ENCODE data around the gene CSTF1. TPM values are rescaled to one million over a fixed set of nuclear protein-coding genes. Genes with fewer than 3 reads are reported as not detected.

Gene CSTF1
- total and polyA plus RNA-seq, 2 of the 4 experiments (the other 2 are of a cell fraction) = 48.8 to 105 TPM

DNA sequence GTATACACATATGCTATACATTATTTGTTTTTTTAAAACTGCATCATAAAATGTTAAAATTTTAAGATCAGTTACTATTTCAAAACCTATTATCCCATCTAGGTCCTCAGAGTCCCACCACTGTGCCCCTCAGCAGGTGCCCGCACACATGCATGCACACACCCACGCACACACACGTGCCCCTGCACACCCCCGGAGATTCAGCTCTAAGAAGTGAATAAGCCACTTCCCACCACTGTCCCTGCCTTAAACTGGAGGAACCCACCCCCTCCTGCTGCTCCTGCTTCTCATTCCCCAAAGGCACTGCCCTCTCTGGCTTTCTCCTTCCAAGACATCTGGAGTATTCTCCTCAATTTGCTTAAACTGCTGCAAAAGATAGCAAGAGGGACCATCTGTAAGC is 39.1 kb upstream of the CSTF1 start:
- ChIA-PET CTCF (no interaction called here), POLR2A (ENCODE audit: unreplicated experiment) (no interaction called here)
- no peak overlapping the region for H2BK5ac ChIP-seq (ENCODE audit: low read depth, low read length, poor library complexity, severe bottlenecking)
- no peak overlapping the region for H3K56ac ChIP-seq (ENCODE audit: extremely low read depth, insufficient read depth, low read length)
- no peak overlapping the region for H3K14ac ChIP-seq (replicated peaks; ENCODE audit: low read depth, low read length)
- H4K8ac ChIP-seq (ENCODE audit: low read depth in 2 of 2, low read length in 2 of 2) = no peak overlapping the region
- no peak for ATAC-seq (ENCODE audit: low read depth)
- dilution Hi-C loops (cut with HindIII; ENCODE audit: low sequenced_read_pairs, unreplicated experiment) (no loop called here), intact Hi-C loops (cut with micrococcal nuclease) (no loop called here), in situ Hi-C loops (cut with MboI; ENCODE audit: low sequenced_read_pairs) (loop anchor here (25.0 kb wide), 1 partner anchor 434 kb away; no protein-coding TSS in a partner anchor)
- TF ChIP-seq SMC3 (IDR thresholded peaks at IDR 0.05; ENCODE audit: low read depth, low read length) (no peak), RAD21 (IDR thresholded peaks at IDR 0.05; ENCODE audit: low read length) (no peak), RCOR1 (IDR thresholded peaks at IDR 0.05; ENCODE audit: insufficient replicate concordance, low read length) (no peak), MXI1 (IDR thresholded peaks at IDR 0.05; ENCODE audit: borderline replicate concordance, low read depth, low read length) (no peak), CEBPB (IDR thresholded peaks at IDR 0.05; ENCODE audit: low read depth, low read length) (no peak)
- TF ChIP-seq, protein P1, sequence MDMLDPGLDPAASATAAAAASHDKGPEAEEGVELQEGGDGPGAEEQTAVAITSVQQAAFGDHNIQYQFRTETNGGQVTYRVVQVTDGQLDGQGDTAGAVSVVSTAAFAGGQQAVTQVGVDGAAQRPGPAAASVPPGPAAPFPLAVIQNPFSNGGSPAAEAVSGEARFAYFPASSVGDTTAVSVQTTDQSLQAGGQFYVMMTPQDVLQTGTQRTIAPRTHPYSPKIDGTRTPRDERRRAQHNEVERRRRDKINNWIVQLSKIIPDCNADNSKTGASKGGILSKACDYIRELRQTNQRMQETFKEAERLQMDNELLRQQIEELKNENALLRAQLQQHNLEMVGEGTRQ (IDR thresholded peaks at IDR 0.05; ENCODE audit: low read depth, low read length) = no peak
- TF ChIP-seq, protein P2, sequence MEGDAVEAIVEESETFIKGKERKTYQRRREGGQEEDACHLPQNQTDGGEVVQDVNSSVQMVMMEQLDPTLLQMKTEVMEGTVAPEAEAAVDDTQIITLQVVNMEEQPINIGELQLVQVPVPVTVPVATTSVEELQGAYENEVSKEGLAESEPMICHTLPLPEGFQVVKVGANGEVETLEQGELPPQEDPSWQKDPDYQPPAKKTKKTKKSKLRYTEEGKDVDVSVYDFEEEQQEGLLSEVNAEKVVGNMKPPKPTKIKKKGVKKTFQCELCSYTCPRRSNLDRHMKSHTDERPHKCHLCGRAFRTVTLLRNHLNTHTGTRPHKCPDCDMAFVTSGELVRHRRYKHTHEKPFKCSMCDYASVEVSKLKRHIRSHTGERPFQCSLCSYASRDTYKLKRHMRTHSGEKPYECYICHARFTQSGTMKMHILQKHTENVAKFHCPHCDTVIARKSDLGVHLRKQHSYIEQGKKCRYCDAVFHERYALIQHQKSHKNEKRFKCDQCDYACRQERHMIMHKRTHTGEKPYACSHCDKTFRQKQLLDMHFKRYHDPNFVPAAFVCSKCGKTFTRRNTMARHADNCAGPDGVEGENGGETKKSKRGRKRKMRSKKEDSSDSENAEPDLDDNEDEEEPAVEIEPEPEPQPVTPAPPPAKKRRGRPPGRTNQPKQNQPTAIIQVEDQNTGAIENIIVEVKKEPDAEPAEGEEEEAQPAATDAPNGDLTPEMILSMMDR (conservative IDR thresholded peaks at IDR 0.05; ENCODE audit: low read depth, low read length) = no peak
- no peak for DNase-seq
- H3K9me3 ChIP-seq (ENCODE audit: control insufficient read depth, insufficient read depth, low read length) = no peaks in the 10 kb centered on the region
- no peak overlapping the region for H2BK15ac ChIP-seq (ENCODE audit: low read depth, low read length)
- BruUV-seq (replicated peaks) = no TSS peak
- no peak overlapping the region; the same call in 1 of the 2 replicates for H3K23ac ChIP-seq (ENCODE audit: low read depth, low read length)
- H2BK20ac ChIP-seq (ENCODE audit: low read depth, low read length) = no peak overlapping the region
- no peaks in the 10 kb centered on the region for H4K20me1 ChIP-seq (ENCODE audit: insufficient read depth, low read length)
- no peak overlapping the region for H2AFZ ChIP-seq (replicated peaks; ENCODE audit: low read length, poor library complexity)
- H4K5ac ChIP-seq (ENCODE audit: low read depth, low read length) = no peak overlapping the region
- H4K91ac ChIP-seq (ENCODE audit: insufficient read depth, low read depth, low read length) = no peak overlapping the region
- no peak overlapping the region for H3K4ac ChIP-seq (ENCODE audit: low read depth, low read length)
- H3K18ac ChIP-seq (ENCODE audit: low read depth, low read length) = no peak overlapping the region
- peaks cover 2% of the 10 kb centered on the region; the same call in 1 of the 2 replicates for H3K4me1 ChIP-seq (ENCODE audit: control insufficient read depth, insufficient read depth, low read length)
- H3K36me3 ChIP-seq (ENCODE audit: control insufficient read depth, insufficient read depth, low read length) = no peaks in the 10 kb centered on the region
- WGBS, 2 experiments (ENCODE audit: extremely low coverage in 2 of 2, insufficient read length in 1 of 2) = 80% methylated on average over 1 of the region's 4 CpGs; no CpG with 5 or more reads in 1 of the 2 experiments
- H2AK5ac ChIP-seq (ENCODE audit: low read depth, low read length) = no peak overlapping the region
- no peak overlapping the region for H3K4me2 ChIP-seq (ENCODE audit: low read depth, low read length)
- H3K9me1 ChIP-seq (ENCODE audit: insufficient read depth, low read length) = no peaks in the 10 kb centered on the region
- H3K4me3 ChIP-seq (ENCODE audit: insufficient read depth, low read depth, low read length) = no peak overlapping the region
- H2AK9ac ChIP-seq (replicated peaks; ENCODE audit: low read depth, low read length, poor library complexity) = no peak overlapping the region
- no peak overlapping the region for H2BK120ac ChIP-seq (ENCODE audit: low read depth, low read length)
- H3K27ac ChIP-seq (ENCODE audit: insufficient read depth, low read length) = no peak overlapping the region
- no peak overlapping the region for H3K9ac ChIP-seq (ENCODE audit: low read depth, low read length)
- H3K79me1 ChIP-seq (ENCODE audit: low read depth in 1 of 2, low read length in 2 of 2) = no peaks in the 10 kb centered on the region
- H3K27me3 ChIP-seq (ENCODE audit: control insufficient read depth, insufficient read depth, low read length) = no peaks in the 10 kb centered on the region
